H1 (cell line): ENCODE data around the gene SLC6A6. TPM values are rescaled to one million over a fixed set of nuclear protein-coding genes. Genes with fewer than 3 reads are reported as not detected.

ENCODE experiments used
- CTCF ChIA-PET: fragments of 300-600 bp; sonication (Branson Sonifier 250); formaldehyde crosslinking; loops from one replicate; lab custom pipeline; 2021; ENCODE audit not compliant: partially characterized antibody; lab: Charles Lee
- POLR2A ChIA-PET: fragments of 300-600 bp; sonication (Branson Sonifier 250); formaldehyde crosslinking; loops from one replicate; lab custom pipeline; 2021; ENCODE audit warnings: inconsistent platforms; ENCODE audit not compliant: partially characterized antibody; lab: Charles Lee
- DNase-seq, 2 experiments: peaks; one replicate each; pipeline versions ENCODE4 v3.0.0 to v3.0.0-alpha.2; 2010 to 2022; ENCODE audit warnings: low spot score in 2 of 2, low read depth in 1 of 2, mixed read lengths in 1 of 2
- FAIRE-seq: peaks from 2 replicates; lab custom pipeline; 2011; peaks lifted over from hg19 to GRCh38; lab: Jason Lieb, UNC
- H2AFZ ChIP-seq: 2 replicates; pipeline ENCODE4 v1.8.1; 2012; ENCODE audit warnings: low read length, inconsistent platforms
- H2AK5ac ChIP-seq: 2 replicates; pipeline ENCODE4 v1.6.1; 2013; ENCODE audit warnings: low read depth, low read length
- H2BK120ac ChIP-seq: replicated peaks from 2 replicates; pipeline ENCODE3; 2013; ENCODE audit warnings: low read depth, low read length, inconsistent platforms
- H2BK12ac ChIP-seq: 2 replicates; pipeline ENCODE4 v1.6.1; 2013; ENCODE audit warnings: low read depth, low read length
- H2BK15ac ChIP-seq: 2 replicates; pipeline ENCODE4 v1.6.1; 2013; ENCODE audit warnings: low read length
- H2BK20ac ChIP-seq: 2 replicates; pipeline ENCODE4 v1.6.1; 2013; ENCODE audit warnings: low read length
- H2BK5ac ChIP-seq: 2 replicates; pipeline ENCODE4 v1.6.1; 2013; ENCODE audit warnings: low read depth, low read length
- H3K14ac ChIP-seq: 2 replicates; pipeline ENCODE4 v1.6.1; 2013; ENCODE audit warnings: inconsistent platforms; ENCODE audit not compliant: insufficient read length
- H3K18ac ChIP-seq: 2 replicates; pipeline ENCODE4 v1.6.1; 2013; ENCODE audit warnings: low read length; ENCODE audit errors: extremely low read depth
- H3K23ac ChIP-seq: 2 replicates; pipeline ENCODE4 v1.6.1; 2013; ENCODE audit warnings: inconsistent platforms; ENCODE audit not compliant: insufficient read length
- H3K23me2 ChIP-seq: 2 replicates; pipeline ENCODE4 v1.6.1; 2013; ENCODE audit warnings: low read depth, low read length
- H3K27ac ChIP-seq: 2 replicates; pipeline ENCODE4 v1.6.1; 2011; ENCODE audit warnings: low read depth, low read length, inconsistent platforms
- H3K27me3 ChIP-seq, 4 experiments: replicated peaks in 1 of 4; 1 replicate in 1 of 4; 2 replicates in 3 of 4; pipeline versions ENCODE4 v1.6.1 to v1.8.1; 2011 to 2013; ENCODE audit warnings: low read length in 3 of 4, mild to moderate bottlenecking in 3 of 4, inconsistent platforms in 2 of 4, mixed read lengths in 2 of 4, moderate library complexity in 1 of 4; ENCODE audit not compliant: control insufficient read depth in 3 of 4, insufficient read depth in 3 of 4; ENCODE audit errors: extremely low read depth in 1 of 4
- H3K36me3 ChIP-seq, 4 experiments: 2 replicates each; pipeline versions ENCODE4 v1.6.1 to v1.8.1; 2011 to 2013; ENCODE audit warnings: mild to moderate bottlenecking in 4 of 4, low read length in 3 of 4, moderate library complexity in 2 of 4, control low read depth in 1 of 4, inconsistent platforms in 1 of 4; ENCODE audit not compliant: insufficient read depth in 4 of 4, control insufficient read depth in 2 of 4
- H3K4ac ChIP-seq: replicated peaks from 2 replicates; pipeline ENCODE3; 2013; ENCODE audit warnings: low read length, low read depth, mixed read lengths, inconsistent platforms; ENCODE audit not compliant: insufficient read length
- H3K4me1 ChIP-seq, 4 experiments: replicated peaks in 1 of 4; 1 replicate in 1 of 4; 2 replicates in 3 of 4; pipeline versions ENCODE4 v1.6.1 to v1.8.1; 2011 to 2013; ENCODE audit warnings: low read length in 3 of 4, inconsistent platforms in 2 of 4, mixed read lengths in 1 of 4; ENCODE audit not compliant: insufficient read depth in 4 of 4, control insufficient read depth in 3 of 4
- H3K4me2 ChIP-seq, 2 experiments: 2 replicates each; pipeline versions ENCODE4 v1.6.1 to v1.8.1; 2011 to 2013; ENCODE audit warnings: low read depth in 2 of 2, low read length in 2 of 2, control low read depth in 1 of 2, inconsistent platforms in 1 of 2, mild to moderate bottlenecking in 1 of 2; ENCODE audit not compliant: insufficient read depth in 1 of 2
- H3K4me3 ChIP-seq, 4 experiments: fragments of 200-600, 300-600 bp in 1 of 4; sonication (generic), shearing (Covaris generic), sonication (Bioruptor Twin) in 1 of 4; 2 replicates each; pipeline versions ENCODE4 v1.5.1 to v1.8.1; 2011 to 2016; ENCODE audit warnings: low read length in 4 of 4, low read depth in 3 of 4, control low read depth in 2 of 4, inconsistent platforms in 2 of 4, mild to moderate bottlenecking in 2 of 4, mixed read lengths in 1 of 4, moderate library complexity in 1 of 4; ENCODE audit not compliant: insufficient read depth in 2 of 4; ENCODE audit errors: extremely low read depth in 1 of 4
- H3K56ac ChIP-seq: replicated peaks from 2 replicates; pipeline ENCODE3; 2013; ENCODE audit warnings: low read depth, mild to moderate bottlenecking, mixed read lengths, low read length, inconsistent platforms; ENCODE audit not compliant: insufficient read length
- H3K79me1 ChIP-seq: 2 replicates; pipeline ENCODE4 v1.6.1; 2013; ENCODE audit warnings: low read depth, low read length, control low read depth
- H3K79me2 ChIP-seq, 2 experiments: 2 replicates each; pipeline versions ENCODE4 v1.6.1 to v1.8.1; 2012 to 2013; ENCODE audit warnings: low read length in 2 of 2, mild to moderate bottlenecking in 2 of 2, inconsistent platforms in 1 of 2; ENCODE audit not compliant: insufficient read depth in 2 of 2, control insufficient read depth in 1 of 2
- H3K9ac ChIP-seq, 4 experiments: replicated peaks in 1 of 4; 1 replicate in 1 of 4; 2 replicates in 3 of 4; pipeline versions ENCODE4 v1.6.1 to v1.8.1; 2011 to 2013; ENCODE audit warnings: low read depth in 3 of 4, low read length in 3 of 4, control low read depth in 2 of 4, mild to moderate bottlenecking in 2 of 4, moderate library complexity in 2 of 4, inconsistent platforms in 1 of 4; ENCODE audit errors: extremely low read depth in 1 of 4
- H3K9me3 ChIP-seq, 2 experiments: 2 replicates each; pipeline versions ENCODE4 v1.6.1 to v1.8.1; 2012 to 2013; ENCODE audit warnings: mild to moderate bottlenecking in 2 of 2, moderate library complexity in 2 of 2, control low read depth in 1 of 2, inconsistent platforms in 1 of 2, low read depth in 1 of 2, low read length in 1 of 2, mixed read lengths in 1 of 2; ENCODE audit not compliant: insufficient read depth in 2 of 2
- H4K20me1 ChIP-seq, 2 experiments: replicated peaks in 1 of 2; 2 replicates each; pipeline versions ENCODE3 to v1.8.1; 2011 to 2013; ENCODE audit warnings: inconsistent platforms in 2 of 2, low read length in 2 of 2, mild to moderate bottlenecking in 1 of 2; ENCODE audit not compliant: insufficient read depth in 2 of 2, control insufficient read depth in 1 of 2
- H4K5ac ChIP-seq: 2 replicates; pipeline ENCODE4 v1.6.1; 2013; ENCODE audit warnings: low read length, low read depth, mixed read lengths, inconsistent platforms; ENCODE audit not compliant: insufficient read length
- H4K8ac ChIP-seq: 2 replicates; pipeline ENCODE4 v1.8.0; 2013; ENCODE audit warnings: mild to moderate bottlenecking, moderate library complexity, low read length, inconsistent platforms; ENCODE audit not compliant: insufficient read depth; ENCODE audit errors: extremely low read depth
- H4K91ac ChIP-seq: replicated peaks from 2 replicates; pipeline ENCODE3; 2013; ENCODE audit warnings: low read length, mixed read lengths, inconsistent platforms; ENCODE audit not compliant: insufficient read length
- EZH2 ChIP-seq: fragments of 200-600 bp; sonication (generic); IDR thresholded peaks from 2 replicates; pipeline ENCODE4 v1.7.1; 2012; ENCODE audit warnings: low read depth, mild to moderate bottlenecking, moderate library complexity, low read length, inconsistent platforms; ENCODE audit not compliant: severe bottlenecking
- JUN ChIP-seq: IDR thresholded peaks from 2 replicates; pipeline ENCODE4 v1.6.1; 2011; ENCODE audit warnings: low read depth, mild to moderate bottlenecking, improper control_type of control experiment, low read length
- JUND ChIP-seq: IDR thresholded peaks from 2 replicates; pipeline ENCODE4 v1.6.1; 2011; ENCODE audit warnings: mild to moderate bottlenecking, improper control_type of control experiment, low read length
- KDM5A ChIP-seq: fragments of 200-600 bp; IDR thresholded peaks from 2 replicates; pipeline ENCODE4 v1.7.1; 2012; ENCODE audit warnings: mild to moderate bottlenecking, low read length, inconsistent platforms, mixed read lengths
- POLR2A ChIP-seq, 2 experiments: IDR thresholded peaks; 1 replicate in 1 of 2; 2 replicates in 1 of 2; pipeline ENCODE4 v1.6.1; 2011; ENCODE audit warnings: low read depth in 2 of 2, low read length in 2 of 2, mild to moderate bottlenecking in 2 of 2; ENCODE audit errors: control extremely low read depth in 1 of 2
- RAD21 ChIP-seq, 2 experiments: IDR thresholded peaks in 1 of 2; conservative IDR thresholded peaks in 1 of 2; 2 replicates each; pipeline ENCODE4 v1.6.1; 2011; ENCODE audit warnings: low read depth in 2 of 2, low read length in 2 of 2, improper control_type of control experiment in 1 of 2, inconsistent platforms in 1 of 2, mild to moderate bottlenecking in 1 of 2, moderate library complexity in 1 of 2
- SIN3A ChIP-seq, 2 experiments: IDR thresholded peaks in 1 of 2; conservative IDR thresholded peaks in 1 of 2; 2 replicates each; pipeline ENCODE4 v1.6.1; 2011 to 2012; ENCODE audit warnings: low read length in 2 of 2, improper control_type of control experiment in 1 of 2, low read depth in 1 of 2, mild to moderate bottlenecking in 1 of 2
- SIX5 ChIP-seq: IDR thresholded peaks from 2 replicates; pipeline ENCODE4 v1.6.1; 2011; ENCODE audit warnings: mild to moderate bottlenecking, low read depth, low read length
- TBP ChIP-seq: IDR thresholded peaks from 2 replicates; pipeline ENCODE4 v1.6.1; 2011; ENCODE audit warnings: low read depth, low read length, improper control_type of control experiment
- TCF12 ChIP-seq: IDR thresholded peaks from 2 replicates; pipeline ENCODE4 v1.6.1; 2011; ENCODE audit warnings: low read depth, mild to moderate bottlenecking, low read length
- WGBS, 2 experiments: shearing (Covaris generic) in 1 of 2; methylation state at CpG; one replicate each; pipeline versions ENCODE4 v1.1.6 to v1.1.7; 2013 to 2015; ENCODE audit warnings: low lambda C conversion rate in 2 of 2, mixed read lengths in 2 of 2, inconsistent platforms in 1 of 2, low coverage in 1 of 2, missing lambda C conversion rate in 1 of 2; ENCODE audit not compliant: insufficient replicate concordance in 2 of 2, insufficient coverage in 1 of 2, insufficient read length in 1 of 2; ENCODE audit errors: extremely low coverage in 1 of 2, missing lambda C conversion rate in 1 of 2; 5-methylcytosine and 5-hydroxymethylcytosine counted together
- polyA plus RNA-seq, 7 experiments: library from polyadenylated mRNA; depleted of rRNA in 3 of 7; stranded (reverse) in 5 of 7; unstranded in 2 of 7; fragments of >200 nt in 5 of 7; fragments of 200-250 nt in 2 of 7; gene quantifications; 1 replicate in 5 of 7; 2 replicates in 1 of 7; 4 replicates in 1 of 7; pipeline versions ENCODE4 v1.2.1 to v1.2.3, GENCODE V29; 2011 to 2013; ENCODE audit warnings: missing spikeins in 2 of 7, mixed read lengths in 2 of 7
- total RNA-seq: library from RNA; stranded (reverse); fragmentation: NEBNext Ultra II Directional; extraction: Animal tissue kit (Norgen Biotek cat#: 25700); gene quantifications from 2 replicates; pipeline ENCODE4 v1.2.1, GENCODE V29; 2021

Gene SLC6A6
- total and polyA plus RNA-seq, 2 of the 8 experiments (the other 6 are each of a cell fraction or from before 2014, with no cell fraction given): 66.2 to 144 TPM

DNA sequence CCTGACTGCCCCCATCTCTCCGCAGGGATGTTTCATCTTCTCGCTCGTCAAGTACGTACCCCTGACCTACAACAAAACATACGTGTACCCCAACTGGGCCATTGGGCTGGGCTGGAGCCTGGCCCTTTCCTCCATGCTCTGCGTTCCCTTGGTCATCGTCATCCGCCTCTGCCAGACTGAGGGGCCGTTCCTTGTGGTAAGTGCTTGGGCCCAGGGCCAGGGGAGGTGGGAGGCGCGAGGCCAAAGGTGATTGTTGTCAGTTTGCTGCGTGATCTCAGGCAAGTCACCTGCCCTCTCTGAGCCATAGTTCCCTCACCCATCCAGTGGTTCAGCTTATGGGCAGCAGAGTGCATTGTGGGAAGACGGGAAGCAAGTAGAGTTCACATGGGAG is 79.2 kb downstream of the SLC6A6 start:
- no peak for FAIRE-seq
- CTCF ChIA-PET: interaction anchor here (1.1 to 5.3 kb wide), 2 partner anchors 14 to 206 kb away, joined by 3 to 23 read pairs; no protein-coding TSS in a partner anchor
- POLR2A ChIA-PET: no interaction called here

More for the DNA sequence above, 79.2 kb downstream of the SLC6A6 start:
- H2BK20ac ChIP-seq: no peak overlapping the region
- H3K4me1 ChIP-seq: peaks cover 0 to 8% (median 2%) of the 10 kb centered on the region in 4 experiments; a peak in 5 of 7 replicates
- TF ChIP-seq TCF12: no peak
- TF ChIP-seq RAD21 (IDR thresholded peaks at IDR 0.05 in 1 of 2, conservative IDR thresholded peaks at IDR 0.05 in 1 of 2; ENCODE audit: low read depth in 2 of 2, low read length in 2 of 2): no peak
- TF ChIP-seq TBP: no peak
- TF ChIP-seq JUN: no peak
- TF ChIP-seq SIN3A (conservative IDR thresholded peaks at IDR 0.05 in 1 of 2, IDR thresholded peaks at IDR 0.05 in 1 of 2; ENCODE audit: low read depth in 1 of 2, low read length in 2 of 2): no peak
- TF ChIP-seq EZH2: no peak
- TF ChIP-seq SIX5: no peak
- TF ChIP-seq KDM5A: no peak
- TF ChIP-seq JUND: no peak
- no peak for TF ChIP-seq POLR2A (IDR thresholded peaks at IDR 0.05; ENCODE audit: control extremely low read depth in 1 of 2, low read depth in 2 of 2, low read length in 2 of 2)
- TF ChIP-seq, all 59 proteins: peak for 0
- Histone ChIP-seq H3K23me2 (no peaks in the 10 kb centered on the region; the same call in 1 of the 2 replicates), H3K36me3 (peaks cover 27 to 75% (median 62%) of the 10 kb centered on the region in 4 experiments), H3K4me2 (no peak overlapping the region; a peak in 1 of 4 replicates), H3K23ac (no peak overlapping the region), H3K14ac (no peak overlapping the region), H3K27ac (no peak overlapping the region), H3K4ac (peak overlapping the region; percentile 66), H3K79me2 (no peaks in the 10 kb centered on the region), H4K8ac (peak overlapping the region; percentile 45; the same call in 1 of the 2 replicates), H3K9me3 (no peaks in the 10 kb centered on the region), H4K5ac (peak overlapping the region; percentile 16), H4K91ac (no peak overlapping the region), H2BK5ac (peak overlapping the region; percentile 61; the same call in 1 of the 2 replicates), H2BK12ac (no peak overlapping the region), H3K4me3 (no peak overlapping the region), H3K18ac (no peak overlapping the region), H2AFZ (no peak overlapping the region), H3K79me1 (no peaks in the 10 kb centered on the region), H2AK5ac (no peak overlapping the region), H2BK120ac (no peak overlapping the region), H2BK15ac (no peak overlapping the region), H3K56ac (no peak overlapping the region), H4K20me1 (peaks cover 0 to 13% of the 10 kb centered on the region in 2 experiments), H3K27me3 (no peaks in the 10 kb centered on the region), H3K9ac (no peak overlapping the region)
- DNase-seq: no peak
- WGBS, 2 experiments: 92% methylated on average over 12 of the region's 13 CpGs; no CpG with 5 or more reads in 1 of the 2 experiments
